ENCODE results near the gene KHNYN.
"Not testable (repeated sequence)": the region's sequence is repeated elsewhere in the genome, so short reads cannot be mapped to it uniquely, and the experiment has no call there.

The KHNYN gene

GRCh38 chr14:24437736-24438067 lies 7.9 kb downstream of the KHNYN start:
- DNase-seq (ENCODE audit: low read depth): no peak

- no peak for DNase-seq (ENCODE audit: low read depth)
Observed at GRCh38 chr14:24438223-24439097, 8.7 kb downstream of the KHNYN start.

GRCh38 chr14:24439257-24439656 lies 9.5 kb downstream of the KHNYN start:
- no peak for DNase-seq (ENCODE audit: low read depth)

GRCh38 chr14:24439830-24440605 lies 10.3 kb downstream of the KHNYN start:
- no peak for DNase-seq (ENCODE audit: low read depth)

- DNase-seq (ENCODE audit: low read depth): no peak
Observed at GRCh38 chr14:24440606-24441399, 11.0 kb downstream of the KHNYN start.

- no peak for DNase-seq (ENCODE audit: low read depth)
Observed at GRCh38 chr14:24441485-24441884, 11.7 kb downstream of the KHNYN start.

- DNase-seq (ENCODE audit: low read depth): no peak
Observed at GRCh38 chr14:24441904-24442239, 12.1 kb downstream of the KHNYN start.

- DNase-seq (ENCODE audit: low read depth): peak; percentile 94
Observed at GRCh38 chr14:24442240-24443052, 12.7 kb downstream of the KHNYN start, which contains the start of gene SDR39U1. Gene SDR39U1, minus strand, starts transcription at chr14:24442776. Its CDS starts 7 bp downstream, at chr14:24442769.

GRCh38 chr14:24443053-24443665 lies 13.4 kb downstream of the KHNYN start:
- DNase-seq (ENCODE audit: low read depth): no peak

- not testable (repeated sequence) for DNase-seq (ENCODE audit: low read depth)
Observed at GRCh38 chr14:24450828-24451227, 21.1 kb downstream of the KHNYN start.

GRCh38 chr14:24456980-24457379 lies 27.2 kb downstream of the KHNYN start:
- no peak for DNase-seq (ENCODE audit: low read depth)

GRCh38 chr14:24458736-24459135 lies 29.0 kb downstream of the KHNYN start:
- DNase-seq (ENCODE audit: low read depth): no peak

GRCh38 chr14:24459331-24459730 lies 29.6 kb downstream of the KHNYN start:
- no peak for DNase-seq (ENCODE audit: low read depth)

GRCh38 chr14:24461336-24461735 lies 31.6 kb downstream of the KHNYN start:
- no peak for DNase-seq (ENCODE audit: low read depth)

GRCh38 chr14:24463017-24463883 lies 33.5 kb downstream of the KHNYN start:
- no peak for DNase-seq (ENCODE audit: low read depth)

- DNase-seq (ENCODE audit: low read depth): no peak
Observed at GRCh38 chr14:24463884-24464785, 34.4 kb downstream of the KHNYN start.

- no peak for DNase-seq (ENCODE audit: low read depth)
Observed at GRCh38 chr14:24465368-24465767, 35.6 kb downstream of the KHNYN start.

GRCh38 chr14:24465805-24466204 lies 36.1 kb downstream of the KHNYN start:
- DNase-seq (ENCODE audit: low read depth): no peak

- DNase-seq (ENCODE audit: low read depth): not testable (repeated sequence)
Observed at GRCh38 chr14:24470450-24470849, 40.7 kb downstream of the KHNYN start.

Measured in activated T-helper 1 cell treated with Interleukin-2 at 50 U/mL for 16 hours (primary cell).